HG02870 (cell line): Measurements from ENCODE around the gene LRRC38.
"Not testable (repeated sequence)": the region's sequence is repeated elsewhere in the genome, so short reads cannot be mapped to it uniquely, and the experiment has no call there.

Source experiments
- ATAC-seq: cut with Tn5 transposase; IDR thresholded peaks from one replicate; pipeline ENCODE4 v1.9.1; 2021; ENCODE audit warnings: mild to moderate bottlenecking, moderate library complexity; ENCODE audit not compliant: unreplicated experiment

LRRC38 gene

GRCh38 chr1:13465515-13465914, 48.3 kb downstream of the LRRC38 start:
- no peak for ATAC-seq

GRCh38 chr1:13462682-13463081, 51.1 kb downstream of the LRRC38 start:
- no peak for ATAC-seq

- no peak for ATAC-seq
Measured at GRCh38 chr1:13461977-13462376, 51.8 kb downstream of the LRRC38 start.

DNA sequence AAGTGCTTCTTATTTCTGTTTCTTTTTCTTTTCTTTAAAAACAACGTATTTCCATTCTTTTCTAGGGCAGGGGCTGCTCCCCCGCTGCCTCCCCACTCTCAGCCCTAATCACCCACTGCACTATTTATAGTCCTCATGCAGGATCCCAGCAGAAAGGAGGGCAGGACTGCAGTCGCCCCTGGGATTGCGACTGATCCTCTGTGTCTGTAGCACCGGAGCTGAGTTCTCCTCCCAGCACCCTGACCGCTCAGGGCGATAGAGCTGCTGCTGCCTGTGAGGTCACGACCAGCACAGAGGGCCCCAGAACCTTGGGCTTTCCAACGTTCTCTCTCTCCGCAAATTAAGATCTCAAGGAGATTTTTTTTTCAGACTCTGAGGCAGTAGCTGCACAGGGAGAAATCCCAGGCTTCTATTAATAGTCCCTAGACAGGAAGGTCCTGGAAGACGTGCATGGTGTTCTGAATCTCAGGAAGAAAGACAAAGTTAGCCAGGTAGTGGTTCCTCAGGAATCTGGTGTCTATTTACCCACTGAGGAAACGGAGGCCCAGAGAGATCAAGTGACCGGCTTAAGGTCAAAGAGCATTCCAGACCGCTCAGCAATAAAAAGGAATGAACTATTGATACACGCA, 56.8 kb downstream of the LRRC38 start:
- no peak for ATAC-seq

DNA sequence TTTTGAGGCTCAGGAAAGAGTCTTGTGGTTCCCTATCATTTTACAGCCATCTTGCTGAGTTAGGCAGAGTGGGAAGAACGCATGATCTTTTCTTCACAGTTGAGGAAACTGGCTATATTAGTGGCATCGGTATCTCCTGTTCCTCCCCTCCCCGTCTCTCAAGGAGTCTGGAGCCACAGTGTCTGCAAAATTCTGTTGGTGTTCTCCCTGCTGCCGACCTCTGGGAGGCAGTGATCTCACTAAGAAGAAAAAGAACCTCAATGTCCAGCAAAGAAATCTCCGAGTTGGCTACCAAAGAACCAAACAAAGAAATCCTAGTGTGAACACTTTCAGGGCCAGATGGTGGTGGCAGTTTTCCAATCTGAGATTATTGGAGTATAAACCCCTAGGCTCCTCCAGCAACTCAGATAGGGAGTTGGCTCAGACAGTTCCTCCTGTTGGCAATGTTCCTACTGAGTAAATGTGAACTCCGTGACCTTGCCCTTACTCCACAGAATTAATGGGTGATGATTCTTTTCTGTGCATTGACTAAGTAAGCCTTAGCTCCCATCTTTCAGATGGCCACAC, 62.3 kb downstream of the LRRC38 start:
- ATAC-seq, result no peak

DNA sequence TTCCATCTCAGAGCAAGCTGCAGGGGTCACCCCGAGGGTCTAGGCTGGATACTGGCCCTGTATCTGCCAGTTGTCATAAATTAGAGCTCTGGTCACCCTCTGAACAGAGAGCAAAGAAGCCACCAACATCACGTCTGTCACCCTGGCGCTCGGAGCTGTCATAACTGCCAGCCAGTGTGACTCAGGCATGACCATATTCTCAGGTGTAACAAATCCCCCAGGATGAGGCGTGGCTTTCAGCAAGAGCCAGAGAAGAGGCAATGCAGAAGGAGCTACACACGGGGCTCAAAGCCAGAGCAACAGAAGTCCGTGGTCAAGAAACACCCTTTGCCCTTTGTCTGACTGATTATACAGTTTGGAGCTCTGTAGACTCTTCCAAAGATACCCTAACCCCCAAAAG, 63.6 kb downstream of the LRRC38 start:
- no peak for ATAC-seq

GRCh38 chr1:13443335-13443979, 70.3 kb downstream of the LRRC38 start:
- ATAC-seq, result no peak

DNA sequence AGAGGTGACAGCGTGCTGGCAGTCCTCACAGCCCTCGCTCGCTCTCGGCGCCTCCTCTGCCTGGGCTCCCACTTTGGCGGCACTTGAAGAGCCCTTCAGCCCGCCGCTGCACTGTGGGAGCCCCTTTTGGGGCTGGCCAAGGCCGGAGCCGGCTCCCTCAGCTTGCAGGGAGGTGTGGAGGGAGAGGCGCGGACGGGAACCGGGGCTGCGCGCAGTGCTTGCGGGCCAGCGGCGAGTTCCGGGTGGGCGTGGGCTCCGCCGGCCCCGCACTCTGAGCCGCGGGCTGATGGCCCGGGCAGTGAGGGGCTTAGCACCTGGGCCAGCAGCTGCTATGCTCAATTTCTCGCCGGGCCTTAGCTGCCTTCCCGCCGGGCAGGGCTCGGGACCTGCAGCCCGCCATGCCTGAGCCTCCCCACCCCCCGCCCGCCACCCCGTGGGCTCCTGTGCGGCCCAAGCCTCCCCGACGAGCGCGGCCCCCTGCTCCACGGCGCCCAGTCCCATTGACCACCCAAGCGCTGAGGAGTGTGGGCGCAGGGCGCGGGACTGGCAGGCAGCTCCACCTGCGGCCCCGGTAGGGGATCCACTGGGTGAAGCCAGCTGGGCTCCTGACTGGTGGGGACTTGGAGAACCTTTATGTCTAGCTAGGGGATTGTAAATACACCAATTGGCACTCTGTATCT, 74.6 kb downstream of the LRRC38 start:
- not testable (repeated sequence) for ATAC-seq

DNA sequence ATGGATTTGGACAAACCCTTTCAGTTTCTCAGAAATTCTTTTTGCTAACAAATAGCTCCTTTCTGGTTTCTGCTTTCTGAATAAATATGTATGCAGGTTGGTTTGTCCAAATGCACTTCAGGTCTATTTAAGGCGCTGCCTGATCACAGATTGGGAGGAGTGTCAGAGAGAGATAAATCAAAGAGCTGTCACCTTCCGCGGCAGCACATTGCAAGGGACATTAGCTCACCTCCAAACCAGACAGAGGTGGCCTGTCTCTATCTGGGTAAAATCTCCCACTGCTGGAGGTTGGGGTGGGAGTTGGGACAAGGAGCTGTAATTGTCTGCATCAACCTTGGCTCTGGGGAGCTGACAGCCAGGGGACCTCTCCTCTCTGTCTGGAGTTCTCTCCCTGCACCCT, 78.3 kb downstream of the LRRC38 start:
- ATAC-seq, result no peak

DNA sequence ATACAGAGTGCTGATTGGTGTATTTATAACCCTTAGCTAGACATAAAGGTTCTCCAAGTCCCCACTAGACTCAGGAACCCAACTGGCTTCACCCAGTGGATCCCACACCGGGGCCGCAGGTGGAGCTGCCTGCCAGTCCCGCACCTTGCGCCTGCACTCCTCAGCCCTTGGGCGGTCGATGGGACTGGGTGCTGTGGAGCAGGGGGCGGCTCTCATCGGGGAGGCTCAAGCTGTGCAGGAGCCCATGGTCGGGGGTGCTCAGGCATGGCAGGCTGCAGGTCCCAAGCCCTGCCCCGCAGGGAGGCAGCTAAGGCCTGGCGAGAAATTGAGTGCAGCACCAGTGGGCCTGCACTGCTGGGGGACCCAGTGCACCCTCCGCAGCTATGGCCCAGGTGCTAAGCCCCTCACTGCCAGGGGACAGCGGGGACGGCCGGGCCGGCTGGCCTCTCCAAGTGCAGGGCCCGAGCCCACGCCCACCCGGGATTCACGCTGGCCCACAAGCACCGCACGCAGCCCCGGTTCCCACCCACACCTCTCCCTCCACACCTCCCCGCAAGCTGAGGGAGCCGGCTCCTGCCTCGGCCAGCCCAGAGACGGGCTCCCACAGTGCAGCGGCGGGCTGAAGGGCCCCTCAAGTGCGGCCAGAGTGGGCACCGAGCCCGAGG, 80.0 kb downstream of the LRRC38 start:
- ATAC-seq, result not testable (repeated sequence)

DNA sequence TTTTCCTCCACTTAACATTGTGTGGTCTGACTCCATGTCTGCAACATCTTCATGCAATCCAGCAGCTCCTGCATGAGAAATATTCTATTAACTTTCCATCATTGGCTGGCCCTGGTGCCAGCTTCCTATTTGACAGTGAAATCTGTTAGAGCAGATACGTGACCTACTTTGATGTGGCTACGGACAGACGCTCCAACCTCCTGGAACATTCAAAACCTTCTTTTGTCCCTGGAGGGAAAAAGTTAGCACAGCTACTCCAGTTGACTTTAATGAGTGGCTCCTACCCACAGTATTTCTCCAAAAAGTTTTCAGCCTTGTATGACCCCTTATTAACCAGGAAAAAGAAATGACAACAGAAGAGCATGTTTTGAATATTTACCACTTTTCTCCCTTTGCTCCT, 81.6 kb downstream of the LRRC38 start:
- no peak for ATAC-seq

GRCh38 chr1:13430495-13430894, 83.3 kb downstream of the LRRC38 start:
- no peak for ATAC-seq
